GM21360 (cell line): ENCODE results near the gene CADM2.

Source experiments
- ATAC-seq: cut with Tn5 transposase; IDR thresholded peaks from one replicate; pipeline ENCODE4 v1.9.1; 2021; ENCODE audit warnings: mild to moderate bottlenecking, moderate library complexity; ENCODE audit not compliant: unreplicated experiment

CADM2 gene

GRCh38 chr3:85760342-85760741, 801.6 kb downstream of the CADM2 start:
- no peak for ATAC-seq

GRCh38 chr3:85780806-85781205, 822.0 kb downstream of the CADM2 start:
- ATAC-seq: no peak

DNA sequence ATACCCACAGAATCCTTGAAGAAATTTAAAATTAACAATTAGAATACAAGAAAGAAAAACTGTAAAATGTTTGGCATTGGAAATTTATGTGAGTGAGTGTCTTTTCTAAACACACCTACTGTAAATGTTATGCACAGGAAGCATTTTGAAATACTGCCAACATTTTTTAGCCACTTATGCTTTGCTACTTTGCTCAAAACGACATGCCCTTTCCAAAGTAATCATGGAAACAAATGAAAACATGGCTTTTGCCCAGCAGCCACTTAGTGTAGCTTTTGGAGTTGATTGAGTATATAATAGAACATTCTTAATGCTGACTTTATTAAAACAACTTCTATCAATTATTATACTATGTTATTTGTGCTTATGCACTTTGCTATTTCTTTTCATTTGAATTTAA, 823.0 kb downstream of the CADM2 start:
- ATAC-seq: no peak

GRCh38 chr3:85783291-85783690, 824.5 kb downstream of the CADM2 start:
- ATAC-seq: no peak

- ATAC-seq: no peak
Measured at GRCh38 chr3:85785766-85786165, 827.0 kb downstream of the CADM2 start.

GRCh38 chr3:85790445-85791030, 831.7 kb downstream of the CADM2 start:
- no peak for ATAC-seq

DNA sequence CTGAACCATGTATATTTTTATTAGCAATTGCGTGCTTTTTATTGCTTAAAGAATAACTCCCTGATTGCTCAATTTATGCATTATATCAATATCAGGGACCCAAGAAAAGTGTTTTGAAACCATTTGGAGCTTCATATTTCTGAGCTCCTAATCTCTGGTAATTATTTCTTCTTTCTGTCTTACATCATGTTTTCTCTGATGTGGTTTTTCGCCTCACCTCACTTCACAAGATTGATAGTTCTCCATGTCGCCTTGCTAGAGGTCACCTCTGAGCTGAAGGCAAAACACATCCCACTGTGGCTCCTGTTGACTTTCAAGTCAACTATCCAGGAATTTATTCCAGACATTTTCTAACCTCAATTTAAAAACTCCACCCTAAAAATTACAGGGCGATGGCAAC, 837.4 kb downstream of the CADM2 start:
- no peak for ATAC-seq

DNA sequence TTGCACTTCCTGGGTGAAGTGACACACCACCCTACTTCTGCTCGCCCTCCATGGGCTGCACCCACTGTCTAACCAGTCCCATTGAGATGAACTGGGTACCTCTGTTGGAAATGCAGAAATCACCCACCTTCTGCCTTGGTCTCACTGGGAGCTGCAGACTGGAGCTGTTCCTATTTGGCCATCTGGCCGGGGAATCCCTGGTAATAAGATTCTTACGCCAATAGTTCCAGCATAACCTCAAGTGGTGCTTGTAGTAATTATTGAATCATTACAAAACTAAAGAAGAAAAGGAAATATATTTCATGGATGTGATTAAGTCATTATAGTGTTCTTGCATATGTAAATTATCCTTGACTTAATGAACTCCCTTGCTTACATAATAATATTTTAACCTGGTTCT, 841.9 kb downstream of the CADM2 start:
- ATAC-seq: no peak

- no peak for ATAC-seq
Measured at GRCh38 chr3:85801955-85802354, 843.2 kb downstream of the CADM2 start.

GRCh38 chr3:85808755-85809154, 850.0 kb downstream of the CADM2 start:
- ATAC-seq: no peak

DNA sequence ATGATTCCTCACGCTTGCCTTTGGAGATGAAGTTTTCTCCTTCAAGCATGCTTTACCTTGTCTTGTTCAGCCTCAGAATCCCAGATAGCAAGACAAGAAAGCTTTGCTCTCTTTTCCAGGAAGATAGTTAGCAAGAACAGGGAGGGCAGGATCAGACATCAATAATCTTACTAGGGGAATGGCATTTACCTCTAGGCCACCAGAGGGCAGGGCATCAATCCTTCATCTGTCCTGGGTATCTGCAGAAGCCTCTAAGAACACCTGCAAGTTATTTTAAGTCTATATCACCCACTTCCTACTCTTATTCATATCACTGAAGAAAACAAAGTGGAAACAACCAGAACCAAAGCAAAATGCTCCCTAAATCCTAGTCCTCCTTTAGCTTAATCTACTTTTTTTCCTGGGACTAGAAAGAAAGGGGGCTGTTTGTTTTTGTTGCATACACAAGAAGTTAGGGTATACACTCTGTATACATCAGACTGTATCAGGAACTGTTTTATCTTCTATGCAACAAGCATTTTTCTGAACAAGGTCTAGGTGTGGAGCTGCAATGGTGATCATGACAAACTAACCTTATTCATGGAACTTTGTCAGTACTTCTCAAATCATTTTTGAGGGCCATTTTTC, 862.5 kb downstream of the CADM2 start:
- ATAC-seq: peak; percentile 77

GRCh38 chr3:85835857-85836440, 877.2 kb downstream of the CADM2 start:
- no peak for ATAC-seq

DNA sequence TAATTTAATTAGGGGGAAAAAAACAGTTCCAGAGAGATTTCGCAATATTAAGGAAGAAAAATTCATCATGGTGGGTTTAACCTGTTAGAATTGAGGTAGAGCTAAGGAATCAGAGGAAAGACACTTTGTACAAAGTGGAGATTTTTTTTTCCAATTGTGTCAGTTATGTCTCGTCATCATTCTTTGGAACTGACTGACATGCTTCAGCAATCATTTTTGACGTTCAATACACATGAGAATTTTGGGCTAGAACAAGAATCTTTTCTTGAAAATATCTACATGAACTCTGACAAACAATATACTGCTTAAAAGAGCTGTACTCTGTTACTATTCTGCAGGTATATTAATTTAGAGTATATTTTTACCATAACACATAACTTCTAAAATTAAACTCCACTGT, 878.6 kb downstream of the CADM2 start:
- no peak for ATAC-seq

DNA sequence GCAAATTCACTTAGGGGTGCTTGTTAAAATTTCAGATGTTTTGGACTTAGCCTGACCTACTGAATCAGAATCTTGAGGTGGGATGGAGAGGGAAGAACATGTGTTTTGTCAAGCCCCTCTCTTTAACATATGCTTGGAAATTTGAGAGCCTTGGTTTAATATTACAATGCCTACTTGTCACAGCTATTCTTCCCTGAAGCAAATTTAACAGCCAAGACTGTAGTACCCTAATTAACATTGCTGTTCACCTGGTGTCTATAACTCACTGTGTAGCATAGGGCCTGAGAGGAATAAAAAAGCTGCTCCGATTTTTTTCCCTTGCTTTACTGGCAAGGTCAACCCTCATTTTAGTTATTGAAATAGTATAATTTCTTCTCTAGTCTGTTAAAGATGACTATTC, 880.1 kb downstream of the CADM2 start:
- no peak for ATAC-seq

DNA sequence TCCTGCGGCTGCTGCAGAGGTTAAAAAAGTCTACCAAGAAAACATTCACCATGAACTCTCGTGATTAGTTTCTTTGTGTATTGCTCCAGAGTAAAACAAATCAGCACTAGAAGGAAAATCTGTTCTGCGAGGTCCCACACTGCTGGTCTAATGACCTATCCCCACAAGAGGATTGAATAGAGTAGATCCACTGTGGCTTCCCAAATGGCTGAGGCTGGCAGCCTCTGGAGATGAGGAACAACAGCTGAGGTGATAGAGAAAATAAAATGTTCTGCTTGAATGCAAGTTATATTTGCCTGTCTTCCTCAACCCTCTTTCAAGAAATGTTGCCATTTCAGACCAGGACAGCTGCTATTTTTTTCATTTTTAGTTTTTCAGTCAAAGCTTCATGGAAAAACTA, 883.3 kb downstream of the CADM2 start:
- ATAC-seq: no peak

- ATAC-seq: no peak
Measured at GRCh38 chr3:85846940-85847339, 888.2 kb downstream of the CADM2 start.

- ATAC-seq: no peak
Measured at GRCh38 chr3:85851071-85851470, 892.3 kb downstream of the CADM2 start.

- ATAC-seq: no peak
Measured at GRCh38 chr3:85853805-85854204, 895.0 kb downstream of the CADM2 start.

DNA sequence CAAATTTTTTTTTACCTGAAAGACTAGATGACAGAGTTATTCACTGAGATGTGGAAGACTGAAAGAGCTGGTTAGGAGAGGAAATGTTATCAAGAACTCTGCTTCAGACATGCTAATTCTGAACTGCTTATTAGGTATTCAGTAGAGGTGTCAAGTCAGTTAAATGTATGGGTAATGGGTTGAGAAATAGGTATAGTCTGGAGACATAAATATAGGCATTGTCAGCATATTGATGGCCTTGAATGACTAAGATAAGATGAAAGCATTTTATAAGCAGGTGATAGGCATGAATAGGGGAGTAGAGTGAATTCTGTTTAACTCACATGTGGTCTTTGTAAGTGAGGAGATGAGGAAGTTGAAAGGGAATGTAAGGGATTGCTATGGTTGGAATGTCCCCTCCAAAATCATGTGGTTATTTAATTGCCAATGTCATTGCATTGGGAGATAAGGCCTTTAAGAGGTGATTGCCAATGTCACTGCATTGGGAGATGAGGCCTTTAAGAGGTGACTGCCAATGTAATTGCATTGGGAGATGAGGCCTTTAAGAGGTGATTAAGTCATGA, 904.2 kb downstream of the CADM2 start:
- no peak for ATAC-seq

DNA sequence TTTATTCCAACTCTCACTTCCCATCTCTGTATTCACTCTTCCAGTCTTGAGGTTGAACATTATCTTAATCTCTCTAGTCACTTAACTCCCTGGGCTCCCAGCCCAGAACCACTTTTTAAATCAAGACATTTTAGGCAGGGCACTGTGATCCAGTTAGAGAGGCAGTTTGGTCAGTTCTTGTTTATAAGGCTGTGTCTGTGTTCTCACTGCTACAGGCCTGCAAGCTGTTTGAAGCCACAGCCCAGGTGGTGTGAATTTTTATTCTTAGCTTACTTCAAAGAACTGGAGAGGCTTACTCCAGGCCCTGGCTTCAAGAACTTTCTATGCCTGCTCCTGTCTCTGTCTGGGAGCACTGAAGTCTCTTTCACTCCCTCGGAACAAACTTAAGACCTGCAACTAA, 906.1 kb downstream of the CADM2 start:
- ATAC-seq: no peak

DNA sequence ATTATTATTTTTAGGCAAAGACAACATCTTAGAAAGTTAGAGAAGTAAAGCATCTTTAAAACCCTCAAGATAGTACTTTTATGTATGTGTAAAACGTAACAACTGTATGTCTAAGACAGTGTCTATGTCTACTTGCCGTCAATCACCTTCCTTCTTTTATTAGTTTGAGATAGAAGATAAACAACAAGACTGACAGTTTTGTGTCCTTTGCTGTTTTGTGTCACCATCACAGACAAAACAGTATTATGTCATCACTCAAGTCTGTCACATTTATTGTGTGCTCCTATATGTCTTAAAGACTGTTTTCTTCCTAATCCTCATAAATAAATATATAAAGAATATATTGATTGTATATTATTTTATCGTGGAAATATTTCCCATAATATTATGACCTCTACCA, 908.3 kb downstream of the CADM2 start:
- ATAC-seq: no peak

DNA sequence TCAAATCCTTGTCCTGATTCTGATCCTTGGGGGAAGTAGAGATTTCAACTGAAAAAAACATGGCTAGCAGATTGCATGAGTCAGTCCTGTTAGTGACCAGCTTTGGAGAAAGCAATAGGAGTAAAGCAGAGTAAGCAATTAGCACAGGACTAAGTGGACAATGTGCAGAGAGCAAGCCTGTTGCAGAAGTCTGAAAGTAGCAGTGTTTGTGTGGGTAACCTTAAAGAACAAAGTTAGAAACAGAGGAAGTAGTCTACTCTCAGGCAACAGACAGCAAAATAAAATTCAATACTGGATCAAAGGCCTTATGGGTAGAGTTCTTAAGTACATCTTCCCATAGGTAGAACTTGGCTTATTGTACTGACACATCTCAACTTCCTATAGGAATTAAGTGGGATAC, 916.8 kb downstream of the CADM2 start:
- no peak for ATAC-seq
